ENCODE results near the gene FSIP2.

Gene FSIP2

GRCh38 chr2:185780890-185781289, 42.3 kb downstream of the FSIP2 start:
- DNase-seq (ENCODE audit: insufficient read length), result no peak
- no peak for TF ChIP-seq POLR2A (IDR thresholded peaks at IDR 0.05; ENCODE audit: low read depth, low read length)
- TF ChIP-seq TAF1 (IDR thresholded peaks at IDR 0.05; ENCODE audit: borderline replicate concordance, low read depth, low read length), result no peak
- TF ChIP-seq POLR2AphosphoS5 (IDR thresholded peaks at IDR 0.05; ENCODE audit: low read depth, low read length), result no peak
- no peak for FAIRE-seq

GRCh38 chr2:185782223-185782769, 43.7 kb downstream of the FSIP2 start:
- FAIRE-seq (no peak), DNase-seq (ENCODE audit: insufficient read length) (no peak)
- TF ChIP-seq POLR2AphosphoS5 (IDR thresholded peaks at IDR 0.05; ENCODE audit: low read depth, low read length) (no peak), POLR2A (IDR thresholded peaks at IDR 0.05; ENCODE audit: low read depth, low read length) (no peak), TAF1 (IDR thresholded peaks at IDR 0.05; ENCODE audit: borderline replicate concordance, low read depth, low read length) (no peak)

GRCh38 chr2:185785156-185785555, 46.6 kb downstream of the FSIP2 start:
- FAIRE-seq (no peak), DNase-seq (ENCODE audit: insufficient read length) (no peak)
- no peak for TF ChIP-seq POLR2AphosphoS5 (IDR thresholded peaks at IDR 0.05; ENCODE audit: low read depth, low read length)
- no peak for TF ChIP-seq POLR2A (IDR thresholded peaks at IDR 0.05; ENCODE audit: low read depth, low read length)
- TF ChIP-seq TAF1 (IDR thresholded peaks at IDR 0.05; ENCODE audit: borderline replicate concordance, low read depth, low read length), result no peak

- DNase-seq (ENCODE audit: insufficient read length) (no peak), FAIRE-seq (no peak)
- no peak for TF ChIP-seq POLR2AphosphoS5 (IDR thresholded peaks at IDR 0.05; ENCODE audit: low read depth, low read length)
- no peak for TF ChIP-seq POLR2A (IDR thresholded peaks at IDR 0.05; ENCODE audit: low read depth, low read length)
- TF ChIP-seq TAF1 (IDR thresholded peaks at IDR 0.05; ENCODE audit: borderline replicate concordance, low read depth, low read length), result no peak
Observed at GRCh38 chr2:185785851-185786473, 47.4 kb downstream of the FSIP2 start.

- TF ChIP-seq POLR2AphosphoS5 (IDR thresholded peaks at IDR 0.05; ENCODE audit: low read depth, low read length), result no peak
- no peak for TF ChIP-seq TAF1 (IDR thresholded peaks at IDR 0.05; ENCODE audit: borderline replicate concordance, low read depth, low read length)
- TF ChIP-seq POLR2A (IDR thresholded peaks at IDR 0.05; ENCODE audit: low read depth, low read length), result no peak
Observed at GRCh38 chr2:185787227-185788145, 48.9 kb downstream of the FSIP2 start.

GRCh38 chr2:185790361-185790760, 51.8 kb downstream of the FSIP2 start:
- no peak for TF ChIP-seq POLR2A (IDR thresholded peaks at IDR 0.05; ENCODE audit: low read depth, low read length)
- no peak for TF ChIP-seq POLR2AphosphoS5 (IDR thresholded peaks at IDR 0.05; ENCODE audit: low read depth, low read length)
- TF ChIP-seq TAF1 (IDR thresholded peaks at IDR 0.05; ENCODE audit: borderline replicate concordance, low read depth, low read length), result no peak
- DNase-seq (ENCODE audit: insufficient read length) (no peak), FAIRE-seq (no peak)

More at GRCh38 chr2:185787227-185788145, 48.9 kb downstream of the FSIP2 start:
- FAIRE-seq (no peak), DNase-seq (ENCODE audit: insufficient read length) (no peak)

- no peak for DNase-seq (ENCODE audit: insufficient read length)
- FAIRE-seq, result no peak
- no peak for TF ChIP-seq TAF1 (IDR thresholded peaks at IDR 0.05; ENCODE audit: borderline replicate concordance, low read depth, low read length)
- no peak for TF ChIP-seq POLR2A (IDR thresholded peaks at IDR 0.05; ENCODE audit: low read depth, low read length)
- no peak for TF ChIP-seq POLR2AphosphoS5 (IDR thresholded peaks at IDR 0.05; ENCODE audit: low read depth, low read length)
Observed at GRCh38 chr2:185793532-185794345, 55.1 kb downstream of the FSIP2 start.

GRCh38 chr2:185796758-185797157, 58.2 kb downstream of the FSIP2 start:
- TF ChIP-seq POLR2AphosphoS5 (IDR thresholded peaks at IDR 0.05; ENCODE audit: low read depth, low read length) (no peak), POLR2A (IDR thresholded peaks at IDR 0.05; ENCODE audit: low read depth, low read length) (no peak), TAF1 (IDR thresholded peaks at IDR 0.05; ENCODE audit: borderline replicate concordance, low read depth, low read length) (no peak)
- FAIRE-seq, result no peak
- DNase-seq (ENCODE audit: insufficient read length), result no peak

GRCh38 chr2:185802926-185803325, 64.3 kb downstream of the FSIP2 start:
- FAIRE-seq (no peak), DNase-seq (ENCODE audit: insufficient read length) (no peak)
- TF ChIP-seq POLR2A (IDR thresholded peaks at IDR 0.05; ENCODE audit: low read depth, low read length) (no peak), POLR2AphosphoS5 (IDR thresholded peaks at IDR 0.05; ENCODE audit: low read depth, low read length) (no peak), TAF1 (IDR thresholded peaks at IDR 0.05; ENCODE audit: borderline replicate concordance, low read depth, low read length) (no peak)

GRCh38 chr2:185806783-185807182, 68.2 kb downstream of the FSIP2 start:
- TF ChIP-seq TAF1 (IDR thresholded peaks at IDR 0.05; ENCODE audit: borderline replicate concordance, low read depth, low read length) (no peak), POLR2A (IDR thresholded peaks at IDR 0.05; ENCODE audit: low read depth, low read length) (no peak), POLR2AphosphoS5 (IDR thresholded peaks at IDR 0.05; ENCODE audit: low read depth, low read length) (no peak)
- no peak for DNase-seq (ENCODE audit: insufficient read length)
- FAIRE-seq, result no peak

- no peak for FAIRE-seq
- DNase-seq (ENCODE audit: insufficient read length), result no peak
- no peak for TF ChIP-seq TAF1 (IDR thresholded peaks at IDR 0.05; ENCODE audit: borderline replicate concordance, low read depth, low read length)
- no peak for TF ChIP-seq POLR2AphosphoS5 (IDR thresholded peaks at IDR 0.05; ENCODE audit: low read depth, low read length)
Observed at GRCh38 chr2:185807351-185807750, 68.7 kb downstream of the FSIP2 start.
